Activated CD4-positive, alpha-beta T cell treated with anti-CD3 and anti-CD28 coated beads, Interleukin-2, amount 10 ng/mL, durations not matched to agents 7 days and 5 days (primary cell): ENCODE results near the gene AP4S1. TPM values are rescaled to one million over a fixed set of nuclear protein-coding genes. Genes with fewer than 3 reads are reported as not detected.

ENCODE experiments used
- CTCF ChIA-PET: fragments of 350-600 bp; sonication (Branson Sonifier 250); formaldehyde crosslinking; loops from one replicate; lab custom pipeline; 2021; ENCODE audit warnings: antibody characterized with exemption; lab: Charles Lee
- POLR2A ChIA-PET: fragments of 350-600 bp; sonication (Branson Sonifier 250); formaldehyde crosslinking; loops from one replicate; lab custom pipeline; 2021; ENCODE audit warnings: antibody characterized with exemption; lab: Charles Lee
- DNase-seq: peaks from one replicate; pipeline ENCODE4 v3.0.0-alpha.2; 2020
- H3K27ac Mint-ChIP-seq: one replicate; pipeline ENCODE4 v1.8.0; 2021; ENCODE audit warnings: mild to moderate bottlenecking, moderate library complexity, mixed read lengths
- H3K27me3 Mint-ChIP-seq: one replicate; pipeline ENCODE4 v1.8.0; 2021; ENCODE audit warnings: mixed read lengths
- H3K36me3 Mint-ChIP-seq: one replicate; pipeline ENCODE4 v1.8.0; 2021; ENCODE audit warnings: low read depth, mixed read lengths
- H3K4me1 Mint-ChIP-seq: one replicate; pipeline ENCODE4 v1.8.0; 2021; ENCODE audit warnings: mixed read lengths
- H3K4me3 Mint-ChIP-seq: one replicate; pipeline ENCODE4 v1.8.0; 2021; ENCODE audit warnings: mild to moderate bottlenecking, moderate library complexity, mixed read lengths
- H3K9me3 Mint-ChIP-seq: one replicate; pipeline ENCODE4 v1.8.0; 2021; ENCODE audit warnings: mixed read lengths
- microRNA-seq: library from miRNA; unstranded; fragments of <30 nt; microRNA quantifications from one replicate; pipeline ENCODE4 v1.2.0, GENCODE V29; 2021; ENCODE audit warnings: borderline microRNAs expressed, borderline replicate concordance
- total RNA-seq, 2 experiments: library from RNA; stranded (reverse); gene quantifications; one replicate each; pipeline ENCODE4 v1.2.3, GENCODE V29; 2021

The AP4S1 gene
- total RNA-seq, 2 experiments from 2014 or later = 5.1 to 6.4 TPM

DNA sequence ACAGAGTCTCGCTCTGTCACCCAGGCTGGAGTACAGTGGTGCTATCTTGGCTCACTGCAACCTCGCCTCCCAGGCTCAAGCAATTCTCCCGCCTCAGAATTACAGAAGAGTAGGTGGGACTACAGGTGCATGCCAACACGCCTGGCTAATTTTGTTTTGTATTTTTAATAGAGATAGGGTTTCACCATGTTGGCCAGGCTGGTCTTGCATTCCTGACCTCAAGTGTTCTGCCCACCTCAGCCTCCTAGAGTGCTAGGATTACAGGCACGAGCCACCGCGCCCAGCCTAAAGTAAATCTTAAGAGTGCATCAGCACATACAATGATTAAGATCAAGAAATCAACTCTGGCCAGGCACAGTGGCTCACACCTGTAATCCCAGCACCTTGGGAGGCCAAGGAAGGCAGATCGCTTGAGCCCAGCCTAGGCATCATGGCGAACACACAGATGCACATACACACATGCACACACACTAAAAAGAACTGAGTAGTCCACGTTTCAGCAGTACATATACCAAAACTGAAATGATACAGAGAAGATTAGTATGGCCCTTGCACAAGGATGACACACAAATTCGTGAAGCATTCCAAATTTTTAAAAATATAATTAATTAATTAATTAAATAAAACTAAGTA, 117.1 kb downstream of the AP4S1 start:
- H3K4me1 Mint-ChIP-seq = peaks cover 2% of the 10 kb centered on the region
- CTCF ChIA-PET = no interaction called here
- H3K27ac Mint-ChIP-seq = no peak overlapping the region
- H3K9me3 Mint-ChIP-seq = no peaks in the 10 kb centered on the region
- POLR2A ChIA-PET = no interaction called here
- DNase-seq = no peak
- H3K4me3 Mint-ChIP-seq = no peak overlapping the region
- H3K27me3 Mint-ChIP-seq = no peaks in the 10 kb centered on the region
- H3K36me3 Mint-ChIP-seq = peaks cover 30% of the 10 kb centered on the region

Small RNA genes within 50 kb of the gene (microRNA-seq; reads per million reads assigned to microRNA genes)
- 30.1 reads per million, percentile 56 among the genes with 10 or more reads in this experiment for gene MIR624

Other genes with a start within 250 kb of the AP4S1 start
- gene COCH, start 151.1 kb upstream of the AP4S1 start, total RNA-seq = under 1 TPM; 0.10 to 0.33 TPM
- 10 to 100 TPM; 20.4 TPM for gene STRN3, start 730 bp downstream of the AP4S1 start, total RNA-seq
- gene HECTD1, start 182.1 kb downstream of the AP4S1 start, total RNA-seq = 100 to 1,000 TPM in 1 of 2 experiments, 10 to 100 TPM in 1; 97.2 to 110 TPM